Activated CD8-positive, alpha-beta memory T cell treated with anti-CD3 and anti-CD28 coated beads, Interleukin-2, amount 50 U/mL, for 48 hours (primary cell): ENCODE data around the gene RIGI.
"Not testable (repeated sequence)": the region's sequence is repeated elsewhere in the genome, so short reads cannot be mapped to it uniquely, and the experiment has no call there.

Experiments
- DNase-seq: peaks from one replicate; pipeline ENCODE4 v3.0.0-alpha.2; 2020

RIGI gene

GRCh38 chr9:32525709-32526030 lies 326 bp downstream of the RIGI start:
- no peak for DNase-seq

- DNase-seq: peak; percentile 57
Measured at GRCh38 chr9:32524892-32525708, 896 bp downstream of the RIGI start.

GRCh38 chr9:32524558-32524891 lies 1.5 kb downstream of the RIGI start:
- not testable (repeated sequence) for DNase-seq

GRCh38 chr9:32523910-32524309 lies 2.1 kb downstream of the RIGI start:
- DNase-seq: no peak

DNA sequence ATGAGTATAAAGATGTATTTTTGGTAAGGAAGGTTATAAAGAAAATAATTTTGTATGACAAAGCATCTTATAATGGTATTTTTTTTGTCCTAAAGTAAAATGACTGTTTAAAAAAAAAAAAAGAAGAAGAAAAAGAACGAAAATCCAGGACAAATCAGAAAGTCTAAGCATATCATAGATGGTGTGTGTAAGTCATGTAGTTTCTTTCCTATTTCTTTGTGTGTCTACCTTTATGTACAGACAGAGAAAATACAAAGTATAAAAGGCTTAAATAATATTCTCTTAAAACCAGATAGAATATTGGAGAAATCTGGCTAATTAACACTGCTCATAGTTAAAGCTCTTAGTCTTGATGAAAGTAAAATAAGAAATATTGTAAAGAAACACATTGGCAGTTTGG lies 7.7 kb downstream of the RIGI start:
- no peak for DNase-seq

DNA sequence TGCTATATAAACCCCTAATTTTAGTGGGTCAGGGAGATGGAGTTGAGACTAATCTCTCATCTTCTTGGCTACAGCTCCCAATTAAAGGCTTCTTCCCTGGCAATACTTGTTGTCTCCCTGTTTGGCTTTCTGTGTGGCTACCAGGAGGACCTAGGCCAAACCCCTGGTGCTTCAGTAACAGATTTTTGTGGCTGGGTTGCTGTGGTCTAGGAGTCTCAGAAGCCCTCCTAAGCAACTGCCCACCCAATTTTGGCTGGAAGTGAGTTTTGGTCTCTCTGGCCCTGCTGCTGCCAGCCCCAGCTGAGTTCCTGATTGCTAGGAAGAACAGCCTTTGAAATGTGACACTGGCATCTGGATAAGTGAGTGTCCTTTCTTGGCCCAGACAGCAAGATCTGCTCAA lies 9.8 kb downstream of the RIGI start:
- no peak for DNase-seq

GRCh38 chr9:32508728-32509127 lies 17.3 kb downstream of the RIGI start:
- DNase-seq: no peak

DNA sequence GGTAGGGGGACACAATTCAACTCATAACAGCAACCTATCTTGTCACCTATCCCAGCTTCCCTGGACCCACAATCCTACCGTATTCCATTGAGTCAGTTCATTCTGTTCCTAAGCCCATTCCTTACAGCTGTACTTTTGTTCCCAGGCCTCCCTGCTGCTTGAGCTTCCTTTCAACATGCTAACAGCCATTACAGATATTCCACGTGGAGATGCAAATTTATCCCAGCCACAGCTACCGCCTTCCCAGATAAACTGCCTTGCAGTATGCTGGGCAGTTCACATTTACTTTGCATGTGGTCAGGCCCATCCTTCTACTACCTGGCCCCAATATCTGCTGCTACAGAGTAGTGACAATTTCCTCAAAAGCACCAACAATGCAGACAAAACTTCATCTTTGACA lies 23.0 kb downstream of the RIGI start:
- DNase-seq: no peak

DNA sequence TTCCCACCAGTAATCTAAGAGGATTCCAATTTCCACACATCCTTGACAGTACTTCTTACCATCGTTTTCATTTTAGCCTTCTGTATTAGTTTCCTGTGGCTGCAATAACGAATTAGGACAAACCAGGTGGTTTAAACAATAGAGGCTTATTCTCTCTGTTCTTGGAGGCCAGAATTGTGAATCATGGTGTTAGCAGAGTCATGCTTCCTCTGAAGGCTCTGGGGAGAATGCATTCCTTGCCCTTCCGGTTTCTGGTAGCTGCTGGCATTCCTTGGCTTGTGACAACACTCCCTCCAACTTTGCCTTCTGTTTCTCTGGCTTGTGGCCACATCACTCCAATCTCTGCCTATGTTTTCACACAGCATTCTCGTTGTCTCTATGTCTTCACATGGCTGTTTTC lies 23.5 kb downstream of the RIGI start:
- DNase-seq: no peak

DNA sequence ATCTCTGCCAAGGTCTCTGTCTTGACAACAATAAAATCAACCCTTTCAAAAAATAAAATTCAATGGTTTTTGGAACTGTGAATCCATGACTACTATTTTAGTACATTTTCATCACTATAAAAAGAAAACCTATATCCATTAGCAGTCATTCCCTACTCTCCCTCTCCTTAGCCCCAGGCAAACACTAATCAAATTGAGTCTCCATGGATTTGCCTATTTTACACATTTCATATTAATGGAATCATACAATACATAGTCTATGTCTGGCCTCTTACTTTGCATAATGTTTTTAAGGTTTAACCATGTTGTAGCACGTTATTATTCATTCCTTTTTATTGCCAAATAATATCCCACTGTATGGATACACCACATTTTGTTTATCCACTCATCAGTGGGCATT lies 24.1 kb downstream of the RIGI start:
- no peak for DNase-seq

DNA sequence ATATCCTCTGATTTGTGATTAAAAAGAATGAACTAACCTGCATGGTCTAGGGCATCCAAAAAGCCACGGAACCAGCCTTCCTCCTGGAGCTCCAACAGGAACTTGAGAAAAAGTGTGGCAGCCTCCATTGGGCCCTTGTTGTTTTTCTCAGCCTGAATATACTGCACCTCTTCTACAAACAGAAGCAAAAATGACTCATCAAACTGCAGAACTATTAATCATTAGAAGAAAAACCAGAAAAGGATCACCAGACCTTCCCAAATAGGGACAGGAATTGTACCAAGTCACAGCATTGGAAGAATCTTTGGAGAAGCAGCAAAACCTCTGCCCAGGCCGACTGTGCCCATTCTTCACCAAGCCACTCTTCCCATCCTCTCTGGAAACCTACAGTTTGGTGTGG lies 25.2 kb downstream of the RIGI start:
- DNase-seq: no peak

DNA sequence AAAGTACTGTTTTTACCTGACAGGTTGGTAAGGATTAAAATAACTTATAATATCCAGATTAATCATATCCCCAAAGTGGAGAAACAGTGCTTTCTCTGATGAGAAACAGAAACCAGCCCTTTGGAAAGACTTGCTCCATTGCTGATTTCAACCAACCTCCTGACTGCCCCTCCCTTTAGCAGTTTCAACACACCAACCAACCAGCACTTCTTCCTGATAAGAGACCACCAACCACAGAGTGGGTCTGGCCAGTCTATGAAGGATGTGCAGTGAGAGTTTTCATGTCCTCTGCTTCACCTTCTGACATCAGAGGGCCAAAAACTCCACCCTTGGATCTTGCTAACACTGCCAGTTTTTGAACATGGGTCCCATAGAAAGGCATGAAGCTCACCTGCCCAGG lies 28.1 kb downstream of the RIGI start:
- DNase-seq: no peak

- DNase-seq: no peak
Measured at GRCh38 chr9:32490601-32491000, 35.4 kb downstream of the RIGI start.

- DNase-seq: no peak
Measured at GRCh38 chr9:32487981-32488380, 38.0 kb downstream of the RIGI start.

GRCh38 chr9:32486839-32487562 lies 39.0 kb downstream of the RIGI start:
- no peak for DNase-seq

- no peak for DNase-seq
Measured at GRCh38 chr9:32483343-32483742, 42.7 kb downstream of the RIGI start.
